Endothelial cell of umbilical vein (primary cell): ENCODE results near the gene TCF7L2. TPM values are rescaled to one million over a fixed set of nuclear protein-coding genes. Genes with fewer than 3 reads are reported as not detected.

Experiments used
- BruUV-seq: library from RNA; stranded (reverse); fragments of 400-500 nt; replicated peaks from 2 replicates; lab custom pipeline; 2021; lab: Mats Ljungman, UMichigan
- CTCF ChIA-PET: fragments of 300-600, 350-600 bp; sonication (Branson Sonifier 250); formaldehyde crosslinking; loops from one replicate; lab custom pipeline; 2021; ENCODE audit warnings: antibody characterized with exemption, inconsistent platforms; lab: Charles Lee
- POLR2A ChIA-PET: fragments of 300-600, 350-600 bp; sonication (Branson Sonifier 250); formaldehyde crosslinking; loops from one replicate; lab custom pipeline; 2021; ENCODE audit warnings: antibody characterized with exemption, inconsistent platforms; lab: Charles Lee
- DNase-seq: peaks from one replicate; pipeline ENCODE4 v3.0.0-alpha.2; 2011; ENCODE audit warnings: low read depth, low spot score
- FAIRE-seq: peaks from 2 replicates; lab custom pipeline; 2011; peaks lifted over from hg19 to GRCh38; lab: Jason Lieb, UNC
- H2AFZ ChIP-seq: 2 replicates; pipeline ENCODE4 v1.6.0; 2012; ENCODE audit warnings: low read depth, low read length, control low read depth, inconsistent platforms
- H3K27ac ChIP-seq: 2 replicates; pipeline ENCODE4 v1.5.1; 2011; ENCODE audit warnings: low read depth, mild to moderate bottlenecking, control low read depth, low read length, moderate library complexity; ENCODE audit not compliant: insufficient read depth
- H3K27me3 ChIP-seq, 2 experiments: 2 replicates each; pipeline versions ENCODE4 v1.6.0 to v1.6.1; 2011; ENCODE audit warnings: low read length in 2 of 2, mixed read lengths in 1 of 2; ENCODE audit not compliant: control insufficient read depth in 2 of 2, insufficient read depth in 2 of 2
- H3K36me3 ChIP-seq, 2 experiments: 2 replicates in 1 of 2; 3 replicates in 1 of 2; pipeline ENCODE4 v1.5.1; 2011; ENCODE audit warnings: low read length in 2 of 2, mild to moderate bottlenecking in 1 of 2, moderate library complexity in 1 of 2; ENCODE audit not compliant: control insufficient read depth in 2 of 2, insufficient read depth in 2 of 2; ENCODE audit errors: extremely low read depth in 1 of 2
- H3K4me1 ChIP-seq: 3 replicates; pipeline ENCODE4 v1.5.1; 2011; ENCODE audit warnings: mild to moderate bottlenecking, low read length; ENCODE audit not compliant: control insufficient read depth, insufficient read depth; ENCODE audit errors: extremely low read depth
- H3K4me2 ChIP-seq: 2 replicates; pipeline ENCODE4 v1.6.1; 2011; ENCODE audit warnings: low read length, control low read depth, mixed read lengths; ENCODE audit not compliant: insufficient read depth
- H3K4me3 ChIP-seq, 3 experiments: fragments of 200-600 bp in 1 of 3; sonication (generic), shearing (Covaris generic) in 1 of 3; replicated peaks in 1 of 3; 2 replicates each; pipeline ENCODE4 v1.5.1; 2011 to 2016; ENCODE audit warnings: control low read depth in 3 of 3, low read length in 3 of 3, mild to moderate bottlenecking in 2 of 3, inconsistent platforms in 1 of 3, low read depth in 1 of 3, moderate library complexity in 1 of 3; ENCODE audit not compliant: insufficient read depth in 1 of 3
- H3K79me2 ChIP-seq: 2 replicates; pipeline ENCODE4 v1.6.0; 2012; ENCODE audit warnings: low read length, inconsistent platforms; ENCODE audit not compliant: control insufficient read depth, insufficient read depth
- H3K9ac ChIP-seq: replicated peaks from 2 replicates; pipeline ENCODE3; 2011; ENCODE audit warnings: low read length, control low read depth; ENCODE audit not compliant: insufficient read depth; ENCODE audit errors: extremely low read depth
- H3K9me1 ChIP-seq: replicated peaks from 3 replicates; pipeline ENCODE4 v1.6.0; 2011; ENCODE audit warnings: mild to moderate bottlenecking, low read length; ENCODE audit not compliant: control insufficient read depth, insufficient read depth; ENCODE audit errors: extremely low read depth
- H3K9me3 ChIP-seq: replicated peaks from 2 replicates; pipeline ENCODE4 v1.5.1; 2012; ENCODE audit warnings: low read length, inconsistent platforms; ENCODE audit not compliant: control insufficient read depth, insufficient read depth
- H4K20me1 ChIP-seq: replicated peaks from 2 replicates; pipeline ENCODE3; 2011; ENCODE audit warnings: mild to moderate bottlenecking, low read length; ENCODE audit not compliant: control insufficient read depth, insufficient read depth; ENCODE audit errors: extremely low read depth
- EZH2 ChIP-seq: IDR thresholded peaks from 2 replicates; pipeline ENCODE4 v1.6.1; 2012; ENCODE audit warnings: borderline replicate concordance, low read depth, mild to moderate bottlenecking, moderate library complexity, low read length, inconsistent platforms; ENCODE audit not compliant: severe bottlenecking
- FOS ChIP-seq: IDR thresholded peaks from 2 replicates; pipeline ENCODE4 v1.6.1; 2011; ENCODE audit warnings: mild to moderate bottlenecking, low read length, moderate library complexity, borderline replicate concordance; ENCODE audit not compliant: insufficient read depth
- GATA2 ChIP-seq: IDR thresholded peaks from 2 replicates; pipeline ENCODE4 v1.7.0; 2011; ENCODE audit warnings: low read depth, mild to moderate bottlenecking, moderate library complexity, mixed read lengths, low read length; ENCODE audit not compliant: insufficient read length, insufficient read depth
- JUN ChIP-seq: IDR thresholded peaks from 2 replicates; pipeline ENCODE4 v1.6.1; 2011; ENCODE audit warnings: borderline replicate concordance, low read depth; ENCODE audit not compliant: insufficient read length, insufficient read depth
- MYC ChIP-seq: IDR thresholded peaks from one replicate; pipeline ENCODE4 v1.6.1; 2011; ENCODE audit warnings: mild to moderate bottlenecking, low read depth, low read length
- POLR2A ChIP-seq: IDR thresholded peaks from 2 replicates; pipeline ENCODE4 v1.6.1; 2012; ENCODE audit warnings: low read depth, mild to moderate bottlenecking, control low read depth, low read length
- POLR2AphosphoS5 ChIP-seq: IDR thresholded peaks from 2 replicates; pipeline ENCODE4 v1.6.1; 2012; ENCODE audit warnings: low read depth, mild to moderate bottlenecking, control low read depth, low read length, moderate library complexity; ENCODE audit not compliant: insufficient read depth
- dilution Hi-C: fragments of 300-500 bp; cut with MboI; formaldehyde crosslinking; loops from one replicate; pipeline ENCODE4 v1.15.0; 2019; ENCODE audit warnings: low sequenced_read_pairs; ENCODE audit not compliant: extremely low pct_ligation_motif_present
- intact Hi-C: fragments of 100-400 bp; cut with micrococcal nuclease; formaldehyde crosslinking; loops from one replicate; pipeline ENCODE4 v1.10.0; 2022
- polyA plus RNA-seq, 4 experiments: library from polyadenylated mRNA; depleted of rRNA in 3 of 4; stranded (reverse) in 3 of 4; unstranded in 1 of 4; fragments of >200 nt; gene quantifications; 2 replicates each; pipeline versions ENCODE4 v1.2.1 to v1.2.3, GENCODE V29; 2011 to 2012; ENCODE audit warnings: missing spikeins in 1 of 4
- total RNA-seq: library from RNA; stranded (reverse); gene quantifications from 2 replicates; pipeline ENCODE4 v1.2.3, GENCODE V29; 2021
- TF ChIP-seq, protein P1 (sequence below), 2 donors: IDR thresholded peaks; 1 replicate in 1 of 2; 2 replicates in 1 of 2; pipeline ENCODE4 v1.5.1; 2011; ENCODE audit warnings: low read length in 2 of 2, mild to moderate bottlenecking in 2 of 2, moderate library complexity in 2 of 2, control low read depth in 1 of 2, inconsistent platforms in 1 of 2, low read depth in 1 of 2; ENCODE audit not compliant: insufficient read depth in 1 of 2; ENCODE audit errors: extremely low read depth in 1 of 2
- TF ChIP-seq, protein P2 (sequence below): IDR thresholded peaks from 2 replicates; pipeline ENCODE4 v1.6.1; 2011; ENCODE audit not compliant: insufficient read depth, insufficient read length

Gene TCF7L2
- total and polyA plus RNA-seq, 2 donors (not counting 3 experiments of a cell fraction or from before 2014, with no cell fraction given), result 9.9 to 21.8 TPM

GRCh38 chr10:113111900-113112853, 162.1 kb downstream of the TCF7L2 start:
- Histone ChIP-seq H2AFZ (no peak overlapping the region), H3K36me3 (no peaks in the 10 kb centered on the region), H3K4me2 (no peak overlapping the region), H3K27me3 (no peaks in the 10 kb centered on the region), H3K9me1 (no peaks in the 10 kb centered on the region), H3K79me2 (no peaks in the 10 kb centered on the region), H3K4me3 (no peak overlapping the region), H3K9me3 (no peaks in the 10 kb centered on the region), H3K4me1 (no peaks in the 10 kb centered on the region), H3K9ac (no peak overlapping the region), H4K20me1 (no peaks in the 10 kb centered on the region), H3K27ac (no peak overlapping the region)
- DNase-seq, result no peak
- intact Hi-C loops, result no loop called here
- dilution Hi-C loops, result loop anchor here (25.0 kb wide), 1 partner anchor 550 kb away; no protein-coding TSS in a partner anchor
- ChIA-PET POLR2A (no interaction called here), CTCF (interaction anchor here (1.1 to 1.5 kb wide), 2 partner anchors 12 to 25 kb away, joined by 5 read pairs; no protein-coding TSS in a partner anchor)
- no TSS peak for BruUV-seq
- FAIRE-seq, result no peak
- TF ChIP-seq POLR2AphosphoS5, result no peak
- no peak for TF ChIP-seq POLR2A
- no peak for TF ChIP-seq FOS
- TF ChIP-seq, protein P1, sequence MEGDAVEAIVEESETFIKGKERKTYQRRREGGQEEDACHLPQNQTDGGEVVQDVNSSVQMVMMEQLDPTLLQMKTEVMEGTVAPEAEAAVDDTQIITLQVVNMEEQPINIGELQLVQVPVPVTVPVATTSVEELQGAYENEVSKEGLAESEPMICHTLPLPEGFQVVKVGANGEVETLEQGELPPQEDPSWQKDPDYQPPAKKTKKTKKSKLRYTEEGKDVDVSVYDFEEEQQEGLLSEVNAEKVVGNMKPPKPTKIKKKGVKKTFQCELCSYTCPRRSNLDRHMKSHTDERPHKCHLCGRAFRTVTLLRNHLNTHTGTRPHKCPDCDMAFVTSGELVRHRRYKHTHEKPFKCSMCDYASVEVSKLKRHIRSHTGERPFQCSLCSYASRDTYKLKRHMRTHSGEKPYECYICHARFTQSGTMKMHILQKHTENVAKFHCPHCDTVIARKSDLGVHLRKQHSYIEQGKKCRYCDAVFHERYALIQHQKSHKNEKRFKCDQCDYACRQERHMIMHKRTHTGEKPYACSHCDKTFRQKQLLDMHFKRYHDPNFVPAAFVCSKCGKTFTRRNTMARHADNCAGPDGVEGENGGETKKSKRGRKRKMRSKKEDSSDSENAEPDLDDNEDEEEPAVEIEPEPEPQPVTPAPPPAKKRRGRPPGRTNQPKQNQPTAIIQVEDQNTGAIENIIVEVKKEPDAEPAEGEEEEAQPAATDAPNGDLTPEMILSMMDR (IDR thresholded peaks at IDR 0.05; ENCODE audit: extremely low read depth in 1 of 2, insufficient read depth in 1 of 2, low read depth in 1 of 2, low read length in 2 of 2), result no peak
- no peak for TF ChIP-seq MYC
- TF ChIP-seq EZH2, result no peak
- TF ChIP-seq, protein P2, sequence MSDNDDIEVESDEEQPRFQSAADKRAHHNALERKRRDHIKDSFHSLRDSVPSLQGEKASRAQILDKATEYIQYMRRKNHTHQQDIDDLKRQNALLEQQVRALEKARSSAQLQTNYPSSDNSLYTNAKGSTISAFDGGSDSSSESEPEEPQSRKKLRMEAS, result no peak
- TF ChIP-seq GATA2, result no peak
- TF ChIP-seq JUN, result no peak
